ENCODE data around the gene SNRNP48.

GRCh38 chr6:7559196-7559595, 30.8 kb upstream of the SNRNP48 start:
- no peak for TF ChIP-seq EZH2 (IDR thresholded peaks at IDR 0.05; ENCODE audit: insufficient read depth, poor library complexity, severe bottlenecking)
- TF ChIP-seq EZH2phosphoT487 (IDR thresholded peaks at IDR 0.05; ENCODE audit: insufficient read depth, low read depth) = no peak
